CD8-positive, alpha-beta memory T cell (primary cell): ENCODE measurements around the gene ABCG5. TPM values are rescaled to one million over a fixed set of nuclear protein-coding genes. Genes with fewer than 3 reads are reported as not detected.

Experiments used
- CTCF ChIA-PET: fragments of 350-600 bp; sonication (Branson Sonifier 250); formaldehyde crosslinking; loops from one replicate; lab custom pipeline; 2021; ENCODE audit warnings: antibody characterized with exemption; lab: Charles Lee
- POLR2A ChIA-PET: fragments of 350-600 bp; sonication (Branson Sonifier 250); formaldehyde crosslinking; loops from one replicate; lab custom pipeline; 2021; ENCODE audit warnings: antibody characterized with exemption; lab: Charles Lee
- DNase-seq, 5 donors: peaks; one replicate each; pipeline versions ENCODE4 v3.0.0 to v3.0.0-alpha.2; 2020 to 2022; ENCODE audit warnings: mixed read lengths in 1 of 5
- H3K27ac ChIP-seq: one replicate; pipeline ENCODE4 v1.7.0; 2013; ENCODE audit warnings: low read depth, mild to moderate bottlenecking, low read length, moderate library complexity
- H3K27me3 ChIP-seq: 2 replicates; pipeline ENCODE4 v1.7.0; 2013; ENCODE audit warnings: low read length, mild to moderate bottlenecking; ENCODE audit not compliant: insufficient read depth, poor library complexity, severe bottlenecking
- H3K36me3 ChIP-seq: 2 replicates; pipeline ENCODE4 v1.7.0; 2013; ENCODE audit warnings: mild to moderate bottlenecking, low read length, moderate library complexity; ENCODE audit not compliant: insufficient read depth
- H3K4me1 ChIP-seq: 2 replicates; pipeline ENCODE4 v1.7.0; 2013; ENCODE audit warnings: mild to moderate bottlenecking, low read length, moderate library complexity; ENCODE audit not compliant: insufficient read depth
- H3K4me3 ChIP-seq: 2 replicates; pipeline ENCODE4 v1.7.0; 2013; ENCODE audit warnings: mild to moderate bottlenecking, low read length
- H3K9me3 ChIP-seq: 2 replicates; pipeline ENCODE4 v1.7.0; 2013; ENCODE audit warnings: mild to moderate bottlenecking, low read length
- H3K27ac Mint-ChIP-seq, 8 donors: one replicate each; pipeline ENCODE4 v1.8.0; 2020 to 2021; ENCODE audit warnings: mixed read lengths in 8 of 8, mild to moderate bottlenecking in 6 of 8, inconsistent platforms in 3 of 8, moderate library complexity in 3 of 8
- H3K27me3 Mint-ChIP-seq, 2 donors: one replicate each; pipeline ENCODE4 v1.8.0; 2020 to 2021; ENCODE audit warnings: mixed read lengths in 2 of 2, mild to moderate bottlenecking in 1 of 2, moderate library complexity in 1 of 2
- H3K36me3 Mint-ChIP-seq, 3 donors: one replicate each; pipeline ENCODE4 v1.8.0; 2020 to 2021; ENCODE audit warnings: mixed read lengths in 3 of 3, inconsistent platforms in 1 of 3, mild to moderate bottlenecking in 1 of 3
- H3K4me1 Mint-ChIP-seq, 3 donors: one replicate each; pipeline ENCODE4 v1.8.0; 2020 to 2021; ENCODE audit warnings: mixed read lengths in 3 of 3, inconsistent platforms in 1 of 3, mild to moderate bottlenecking in 1 of 3
- H3K4me3 Mint-ChIP-seq, 7 donors: one replicate each; pipeline ENCODE4 v1.8.0; 2020 to 2021; ENCODE audit warnings: mixed read lengths in 7 of 7, mild to moderate bottlenecking in 6 of 7, moderate library complexity in 4 of 7, inconsistent platforms in 2 of 7
- H3K9me3 Mint-ChIP-seq, 5 donors: one replicate each; pipeline ENCODE4 v1.8.0; 2020 to 2022; ENCODE audit warnings: mixed read lengths in 5 of 5, mild to moderate bottlenecking in 3 of 5, moderate library complexity in 2 of 5, inconsistent platforms in 1 of 5
- polyA plus RNA-seq: library from polyadenylated mRNA; unstranded; fragments of 300-500 nt; fragmentation: Illumina TruSeq; gene quantifications from one replicate; pipeline ENCODE4 v1.2.3, GENCODE V29; 2021
- total RNA-seq, 2 experiments: library from RNA; stranded (reverse); gene quantifications; one replicate each; pipeline ENCODE4 v1.2.3, GENCODE V29; 2021

ABCG5 gene
- total and polyA plus RNA-seq, 3 experiments from 2014 or later: not detected

DNA sequence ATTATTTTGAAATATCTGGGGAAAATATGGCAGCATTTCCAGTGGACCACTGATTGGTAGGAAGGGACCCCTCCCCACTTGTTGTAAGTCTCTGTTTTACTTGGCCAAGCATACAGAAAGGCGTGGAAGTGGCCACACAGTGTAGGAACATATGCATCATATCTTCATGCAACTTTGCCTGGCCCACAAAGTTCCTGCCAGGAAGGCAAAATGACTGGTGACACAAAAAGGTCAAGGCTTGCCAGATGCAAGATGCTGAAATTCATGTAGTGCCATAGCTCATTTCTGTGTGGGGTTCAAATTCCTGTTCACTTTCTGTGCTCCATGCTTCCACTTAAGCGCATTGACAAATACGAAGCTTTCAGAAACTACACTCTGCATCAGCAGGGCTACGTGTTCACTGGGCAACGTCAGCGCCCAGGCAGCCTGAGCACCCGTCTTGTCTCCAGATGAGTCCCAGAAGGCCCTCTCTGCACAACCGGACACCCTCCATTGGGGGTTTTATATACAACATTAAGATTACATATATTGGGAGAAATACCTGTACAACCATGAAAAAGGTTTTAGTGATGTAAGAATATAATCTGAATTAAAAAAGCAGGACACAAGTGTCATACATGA lies 61.2 kb downstream of the ABCG5 start:
- CTCF ChIA-PET: no interaction called here
- no peaks in the 10 kb centered on the region for H3K9me3 Mint-ChIP-seq

DNA sequence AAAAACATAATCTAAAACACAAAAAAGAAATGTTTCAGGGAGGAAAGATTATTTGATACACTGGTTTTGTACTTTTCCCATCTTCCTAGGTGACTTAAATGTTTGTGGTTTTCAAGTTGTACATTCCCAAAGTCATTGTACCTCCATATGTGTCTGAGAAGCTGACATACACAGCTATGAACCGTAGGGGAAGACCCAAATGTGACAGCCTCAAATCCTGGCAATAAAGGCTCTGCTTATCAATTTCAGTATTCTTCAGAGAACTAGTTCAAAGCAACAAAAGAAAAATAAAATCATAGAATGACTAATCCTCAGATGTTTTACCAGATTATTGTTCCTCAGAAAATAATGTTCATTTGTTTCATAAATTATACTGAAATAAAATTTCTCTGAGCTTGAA lies 62.3 kb downstream of the ABCG5 start:
- Mint-ChIP-seq H3K4me1 (peaks cover 11 to 20% (median 16%) of the 10 kb centered on the region in 3 donors), H3K27me3 (peaks cover 0 to 3% of the 10 kb centered on the region in 2 donors), H3K36me3 (peaks cover 4 to 13% (median 10%) of the 10 kb centered on the region in 3 donors), H3K9me3 (no peaks in the 10 kb centered on the region), H3K4me3 (no peak overlapping the region), H3K27ac (no peak overlapping the region)
- no peaks in the 10 kb centered on the region for H3K9me3 ChIP-seq
- no peak overlapping the region for H3K4me3 ChIP-seq
- peaks cover 4% of the 10 kb centered on the region for H3K4me1 ChIP-seq
- no peaks in the 10 kb centered on the region for H3K36me3 ChIP-seq
- no peak overlapping the region for H3K27ac ChIP-seq
- CTCF ChIA-PET: no interaction called here
- POLR2A ChIA-PET: no interaction called here
- DNase-seq: no peak
- H3K27me3 ChIP-seq: no peaks in the 10 kb centered on the region

More for the DNA sequence above, 61.2 kb downstream of the ABCG5 start:
- Histone ChIP-seq H3K4me1 (peaks cover 4% of the 10 kb centered on the region), H3K27me3 (no peaks in the 10 kb centered on the region), H3K9me3 (no peaks in the 10 kb centered on the region), H3K27ac (no peak overlapping the region), H3K4me3 (no peak overlapping the region), H3K36me3 (no peaks in the 10 kb centered on the region)
- no peak overlapping the region for H3K4me3 Mint-ChIP-seq
- no peak for DNase-seq
- H3K27ac Mint-ChIP-seq: no peak overlapping the region
- H3K36me3 Mint-ChIP-seq: peaks cover 7 to 13% (median 12%) of the 10 kb centered on the region in 3 donors
- H3K4me1 Mint-ChIP-seq: peaks cover 11 to 20% (median 16%) of the 10 kb centered on the region in 3 donors
- peaks cover 0 to 1% of the 10 kb centered on the region in 2 donors for H3K27me3 Mint-ChIP-seq
- POLR2A ChIA-PET: no interaction called here

DNA sequence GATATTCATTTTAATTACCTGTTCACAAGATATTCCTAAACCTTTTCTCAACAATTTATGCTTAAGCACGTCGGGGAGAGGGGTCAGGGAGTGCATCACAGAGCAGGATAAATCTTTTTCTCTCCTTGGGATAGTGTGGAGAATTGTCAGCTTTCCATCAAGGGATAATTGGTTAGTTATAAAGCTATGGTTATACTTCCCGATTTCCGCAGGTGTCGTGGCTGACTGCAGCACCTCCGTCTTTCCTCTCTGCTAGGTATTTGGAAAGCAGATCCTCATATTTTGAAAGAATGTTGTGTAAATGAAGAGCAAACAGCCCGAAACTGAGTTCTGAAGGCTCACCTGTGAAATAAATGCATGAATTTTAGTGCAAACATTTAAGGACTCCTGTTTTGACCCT lies 64.0 kb downstream of the ABCG5 start:
- ChIA-PET POLR2A (no interaction called here), CTCF (no interaction called here)
- no peaks in the 10 kb centered on the region for H3K27me3 ChIP-seq
- Mint-ChIP-seq H3K4me1 (peaks cover 11 to 20% (median 16%) of the 10 kb centered on the region in 3 donors), H3K4me3 (peak overlapping the region; percentile 95 to 99 (median 97)), H3K9me3 (no peaks in the 10 kb centered on the region), H3K36me3 (peaks cover 0 to 13% (median 5%) of the 10 kb centered on the region in 3 donors), H3K27me3 (peaks cover 1 to 5% of the 10 kb centered on the region in 2 donors), H3K27ac (peak overlapping the region in 6 of 8 donors; percentile 66 to 95 (median 86))
- H3K9me3 ChIP-seq: no peaks in the 10 kb centered on the region
- peak overlapping the region; percentile 91 for H3K4me3 ChIP-seq
- no peak for DNase-seq
- H3K27ac ChIP-seq: peak overlapping the region; percentile 68
- no peaks in the 10 kb centered on the region for H3K36me3 ChIP-seq
- peaks cover 4% of the 10 kb centered on the region for H3K4me1 ChIP-seq

DNA sequence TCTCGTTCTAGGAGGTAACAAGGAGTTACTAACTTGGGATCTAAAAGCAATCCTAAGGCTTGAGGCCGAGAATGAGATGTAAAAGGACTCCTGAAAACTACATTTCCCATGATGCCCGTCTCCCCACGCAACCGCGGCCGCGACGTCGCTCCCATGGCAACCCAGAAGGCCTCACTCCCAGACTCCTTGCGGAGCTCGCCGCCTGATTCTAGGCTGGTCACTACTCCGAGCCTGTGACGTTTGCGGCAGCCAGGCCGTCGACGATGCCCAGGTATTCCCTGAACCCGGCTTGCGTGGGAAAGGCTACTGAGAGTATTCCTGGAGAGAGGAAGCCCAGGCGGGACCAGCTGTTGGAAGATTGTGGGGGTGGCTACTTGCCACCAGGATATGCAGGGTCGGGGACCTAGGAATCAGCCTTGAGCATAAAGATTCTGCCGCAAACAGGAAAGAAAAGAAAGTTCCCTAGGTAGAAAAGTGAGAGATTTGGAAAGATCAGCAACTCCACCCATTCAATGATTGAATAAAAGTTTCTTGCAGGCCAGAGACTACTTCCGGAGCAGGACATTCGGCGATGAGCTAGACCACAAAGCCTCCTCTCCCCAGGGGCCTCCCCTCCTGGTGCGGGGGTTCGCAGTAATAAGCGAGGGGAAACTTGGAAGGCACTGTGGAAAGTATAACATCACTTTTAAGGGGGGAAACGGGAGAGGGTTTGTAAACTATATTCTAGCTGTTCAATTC lies 64.6 kb downstream of the ABCG5 start, which contains the start of gene DYNC2LI1:
Gene DYNC2LI1 (plus strand): TSS at position 164 of the 738 bp plus-strand sequence. CDS start 100 bp downstream, at position 264.
- Histone ChIP-seq H3K4me1 (peaks cover 4% of the 10 kb centered on the region), H3K27me3 (no peaks in the 10 kb centered on the region), H3K27ac (peak within 1 kb of the TSS; percentile 68), H3K36me3 (no peaks in the 10 kb centered on the region), H3K9me3 (no peaks in the 10 kb centered on the region), H3K4me3 (peak within 1 kb of the TSS; percentile 91)
- H3K36me3 Mint-ChIP-seq: peaks cover 0 to 11% (median 0%) of the 10 kb centered on the region in 3 donors
- H3K4me1 Mint-ChIP-seq: peaks cover 11 to 20% (median 16%) of the 10 kb centered on the region in 3 donors
- ChIA-PET POLR2A (no interaction called here), CTCF (no interaction called here)
- peaks cover 5 to 8% of the 10 kb centered on the region in 2 donors for H3K27me3 Mint-ChIP-seq
- H3K4me3 Mint-ChIP-seq: peak within 1 kb of the TSS; percentile 95 to 99 (median 97)
- no peaks in the 10 kb centered on the region for H3K9me3 Mint-ChIP-seq
- peak; percentile 49 to 83 (median 67) for DNase-seq
- H3K27ac Mint-ChIP-seq: peak within 1 kb of the TSS; percentile 27 to 95 (median 82)

DNA sequence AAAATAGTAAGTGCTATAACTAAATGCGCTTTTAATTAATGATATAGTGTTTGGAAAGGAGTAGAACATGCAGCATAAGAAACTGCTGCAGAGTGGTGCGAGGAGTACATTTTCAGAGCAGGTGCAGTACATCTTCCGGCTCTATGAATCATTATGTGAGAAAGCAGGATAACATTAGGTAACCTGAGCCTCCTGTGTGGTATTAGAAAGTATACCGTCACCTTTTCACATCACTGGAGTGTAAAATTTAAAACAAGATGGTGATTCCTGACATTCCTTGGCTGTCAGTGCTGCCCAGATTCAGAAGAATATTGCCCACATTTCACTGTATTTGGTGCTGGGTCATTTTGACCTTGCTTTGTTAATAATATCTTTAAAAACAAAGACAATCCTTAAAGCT lies 72.6 kb downstream of the ABCG5 start:
- ChIA-PET POLR2A (no interaction called here), CTCF (no interaction called here)
- peaks cover 0 to 2% (median 0%) of the 10 kb centered on the region in 5 donors for H3K9me3 Mint-ChIP-seq
- Histone ChIP-seq H3K9me3 (no peaks in the 10 kb centered on the region), H3K27ac (no peak overlapping the region), H3K4me1 (no peaks in the 10 kb centered on the region), H3K27me3 (no peaks in the 10 kb centered on the region), H3K36me3 (no peaks in the 10 kb centered on the region), H3K4me3 (no peak overlapping the region)
- H3K4me1 Mint-ChIP-seq: no peaks in the 10 kb centered on the region
- H3K36me3 Mint-ChIP-seq: no peaks in the 10 kb centered on the region
- H3K4me3 Mint-ChIP-seq: no peak overlapping the region
- DNase-seq: no peak
- peaks cover 8 to 11% of the 10 kb centered on the region in 2 donors for H3K27me3 Mint-ChIP-seq
- H3K27ac Mint-ChIP-seq: no peak overlapping the region

DNA sequence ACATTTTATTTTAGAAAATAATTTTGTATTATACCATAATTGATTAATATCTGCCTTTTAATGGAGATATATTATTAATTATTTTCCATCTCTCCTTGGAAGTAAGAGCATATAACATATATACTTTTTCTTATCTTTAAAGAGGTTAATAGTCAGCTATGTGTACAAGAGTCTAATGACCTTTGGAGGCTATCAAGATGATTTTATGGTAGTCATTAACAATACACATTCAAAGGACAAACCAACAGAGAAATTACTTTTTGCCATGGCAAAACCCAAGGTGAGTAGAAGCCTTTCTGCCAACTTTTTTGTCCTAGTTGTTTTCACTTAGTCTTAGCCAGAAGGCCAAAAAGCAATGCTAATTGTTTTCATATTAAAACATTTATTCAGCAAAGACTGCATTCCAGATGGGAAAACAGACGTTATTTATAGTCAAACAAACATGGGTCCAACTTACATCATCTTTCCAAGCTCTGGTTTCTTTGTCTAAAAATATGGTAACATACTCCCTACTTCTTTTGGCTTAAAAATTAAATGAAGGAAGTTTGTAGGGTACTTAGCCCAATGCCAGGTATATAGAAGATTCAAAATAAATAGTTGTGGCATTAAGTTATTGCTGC lies 74.4 kb downstream of the ABCG5 start:
- no peaks in the 10 kb centered on the region for H3K9me3 ChIP-seq
- Mint-ChIP-seq H3K4me3 (no peak overlapping the region), H3K36me3 (no peaks in the 10 kb centered on the region), H3K27me3 (peaks cover 3 to 9% of the 10 kb centered on the region in 2 donors), H3K4me1 (no peaks in the 10 kb centered on the region), H3K9me3 (peaks cover 0 to 2% (median 0%) of the 10 kb centered on the region in 5 donors), H3K27ac (no peak overlapping the region)
- no peaks in the 10 kb centered on the region for H3K4me1 ChIP-seq
- no peak overlapping the region for H3K27ac ChIP-seq
- no peak overlapping the region for H3K4me3 ChIP-seq
- no peaks in the 10 kb centered on the region for H3K27me3 ChIP-seq
- no peak for DNase-seq
- POLR2A ChIA-PET: no interaction called here
- CTCF ChIA-PET: no interaction called here
- no peaks in the 10 kb centered on the region for H3K36me3 ChIP-seq

DNA sequence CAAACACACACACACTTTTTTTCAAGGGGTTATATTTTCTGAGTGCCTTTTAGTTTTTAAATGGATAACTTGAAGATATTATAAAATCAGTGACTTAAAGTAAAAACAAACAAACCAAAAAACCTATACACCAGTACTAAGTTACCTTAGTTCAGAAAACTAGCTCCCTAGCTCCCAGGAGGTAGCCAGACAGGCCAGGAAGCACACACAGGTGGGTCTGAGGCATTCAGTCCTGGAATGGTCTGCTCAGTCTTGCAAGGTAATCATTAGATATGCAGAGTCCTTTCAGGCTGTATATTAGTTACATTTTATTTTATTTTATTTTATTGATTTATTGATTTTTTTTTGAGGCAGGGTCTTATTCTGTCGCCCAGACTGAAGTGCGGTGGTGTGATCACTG lies 75.5 kb downstream of the ABCG5 start:
- Histone ChIP-seq H3K27me3 (no peaks in the 10 kb centered on the region), H3K36me3 (no peaks in the 10 kb centered on the region), H3K9me3 (no peaks in the 10 kb centered on the region), H3K4me3 (no peak overlapping the region), H3K27ac (no peak overlapping the region), H3K4me1 (no peaks in the 10 kb centered on the region)
- CTCF ChIA-PET: no interaction called here
- Mint-ChIP-seq H3K4me1 (no peaks in the 10 kb centered on the region), H3K27me3 (peaks cover 3 to 4% of the 10 kb centered on the region in 2 donors), H3K4me3 (no peak overlapping the region), H3K36me3 (no peaks in the 10 kb centered on the region), H3K27ac (no peak overlapping the region), H3K9me3 (peaks cover 0 to 2% (median 0%) of the 10 kb centered on the region in 5 donors)
- POLR2A ChIA-PET: no interaction called here
- no peak for DNase-seq
